ENCODE data around the gene SLX4IP.

GRCh38 chr20:10547276-10548114, 112.4 kb downstream of the SLX4IP start:
- TF ChIP-seq, protein P1, sequence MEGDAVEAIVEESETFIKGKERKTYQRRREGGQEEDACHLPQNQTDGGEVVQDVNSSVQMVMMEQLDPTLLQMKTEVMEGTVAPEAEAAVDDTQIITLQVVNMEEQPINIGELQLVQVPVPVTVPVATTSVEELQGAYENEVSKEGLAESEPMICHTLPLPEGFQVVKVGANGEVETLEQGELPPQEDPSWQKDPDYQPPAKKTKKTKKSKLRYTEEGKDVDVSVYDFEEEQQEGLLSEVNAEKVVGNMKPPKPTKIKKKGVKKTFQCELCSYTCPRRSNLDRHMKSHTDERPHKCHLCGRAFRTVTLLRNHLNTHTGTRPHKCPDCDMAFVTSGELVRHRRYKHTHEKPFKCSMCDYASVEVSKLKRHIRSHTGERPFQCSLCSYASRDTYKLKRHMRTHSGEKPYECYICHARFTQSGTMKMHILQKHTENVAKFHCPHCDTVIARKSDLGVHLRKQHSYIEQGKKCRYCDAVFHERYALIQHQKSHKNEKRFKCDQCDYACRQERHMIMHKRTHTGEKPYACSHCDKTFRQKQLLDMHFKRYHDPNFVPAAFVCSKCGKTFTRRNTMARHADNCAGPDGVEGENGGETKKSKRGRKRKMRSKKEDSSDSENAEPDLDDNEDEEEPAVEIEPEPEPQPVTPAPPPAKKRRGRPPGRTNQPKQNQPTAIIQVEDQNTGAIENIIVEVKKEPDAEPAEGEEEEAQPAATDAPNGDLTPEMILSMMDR (conservative IDR thresholded peaks at IDR 0.05 in 1 of 2, IDR thresholded peaks at IDR 0.05 in 1 of 2; ENCODE audit: low read depth in 1 of 2, low read length in 2 of 2) = no peak
- TF ChIP-seq EZH2 (IDR thresholded peaks at IDR 0.05; ENCODE audit: low read length, missing control alignments) = no peak
